ENCODE results near the gene ZNF106.

ZNF106 gene

GRCh38 chr15:42421376-42421775 lies 69.6 kb downstream of the ZNF106 start:
- DNase-seq (ENCODE audit: insufficient read length, low spot score) (no peak), FAIRE-seq (no peak)
- TF ChIP-seq SPI1 (IDR thresholded peaks at IDR 0.05; ENCODE audit: low read depth, low read length) (no peak), POLR2A (IDR thresholded peaks at IDR 0.05; ENCODE audit: low read depth, low read length) (no peak), POLR2AphosphoS5 (IDR thresholded peaks at IDR 0.05; ENCODE audit: low read depth, low read length) (no peak), TAF1 (IDR thresholded peaks at IDR 0.05; ENCODE audit: low read depth, low read length) (no peak), POU2F2 (IDR thresholded peaks at IDR 0.05; ENCODE audit: low read depth, low read length) (no peak)

GRCh38 chr15:42419369-42419768 lies 71.6 kb downstream of the ZNF106 start:
- TF ChIP-seq SPI1 (IDR thresholded peaks at IDR 0.05; ENCODE audit: low read depth, low read length) = no peak
- no peak for TF ChIP-seq POLR2A (IDR thresholded peaks at IDR 0.05; ENCODE audit: low read depth, low read length)
- TF ChIP-seq PAX5 (IDR thresholded peaks at IDR 0.05; ENCODE audit: insufficient read depth, low read length, severe bottlenecking) = no peak
- no peak for TF ChIP-seq POLR2AphosphoS5 (IDR thresholded peaks at IDR 0.05; ENCODE audit: low read depth, low read length)
- no peak for TF ChIP-seq TAF1 (IDR thresholded peaks at IDR 0.05; ENCODE audit: low read depth, low read length)
- no peak for TF ChIP-seq POU2F2 (IDR thresholded peaks at IDR 0.05; ENCODE audit: low read depth, low read length)
- FAIRE-seq (no peak), DNase-seq (ENCODE audit: insufficient read length, low spot score) (no peak)

- FAIRE-seq (no peak), DNase-seq (ENCODE audit: insufficient read length, low spot score) (no peak)
- no peak for TF ChIP-seq PAX5 (IDR thresholded peaks at IDR 0.05; ENCODE audit: insufficient read depth, low read length, severe bottlenecking)
- TF ChIP-seq POLR2AphosphoS5 (IDR thresholded peaks at IDR 0.05; ENCODE audit: low read depth, low read length) = no peak
- no peak for TF ChIP-seq SPI1 (IDR thresholded peaks at IDR 0.05; ENCODE audit: low read depth, low read length)
- TF ChIP-seq TAF1 (IDR thresholded peaks at IDR 0.05; ENCODE audit: low read depth, low read length) = no peak
- TF ChIP-seq POLR2A (IDR thresholded peaks at IDR 0.05; ENCODE audit: low read depth, low read length) = no peak
- no peak for TF ChIP-seq POU2F2 (IDR thresholded peaks at IDR 0.05; ENCODE audit: low read depth, low read length)
Measured at GRCh38 chr15:42413920-42414319, 77.0 kb downstream of the ZNF106 start.

GRCh38 chr15:42411884-42412283 lies 79.1 kb downstream of the ZNF106 start:
- no peak for TF ChIP-seq POLR2A (IDR thresholded peaks at IDR 0.05; ENCODE audit: low read depth, low read length)
- no peak for TF ChIP-seq POLR2AphosphoS5 (IDR thresholded peaks at IDR 0.05; ENCODE audit: low read depth, low read length)
- no peak for TF ChIP-seq PAX5 (IDR thresholded peaks at IDR 0.05; ENCODE audit: insufficient read depth, low read length, severe bottlenecking)
- no peak for FAIRE-seq
- DNase-seq (ENCODE audit: insufficient read length, low spot score) = no peak

- FAIRE-seq = no peak
- no peak for DNase-seq (ENCODE audit: insufficient read length, low spot score)
- TF ChIP-seq TAF1 (IDR thresholded peaks at IDR 0.05; ENCODE audit: low read depth, low read length) (no peak), SPI1 (IDR thresholded peaks at IDR 0.05; ENCODE audit: low read depth, low read length) (no peak), PAX5 (IDR thresholded peaks at IDR 0.05; ENCODE audit: insufficient read depth, low read length, severe bottlenecking) (no peak), POLR2A (IDR thresholded peaks at IDR 0.05; ENCODE audit: low read depth, low read length) (no peak), POLR2AphosphoS5 (IDR thresholded peaks at IDR 0.05; ENCODE audit: low read depth, low read length) (no peak), POU2F2 (IDR thresholded peaks at IDR 0.05; ENCODE audit: low read depth, low read length) (no peak)
Measured at GRCh38 chr15:42409011-42409410, 81.9 kb downstream of the ZNF106 start.

- TF ChIP-seq POLR2A (IDR thresholded peaks at IDR 0.05; ENCODE audit: low read depth, low read length) (no peak), PAX5 (IDR thresholded peaks at IDR 0.05; ENCODE audit: insufficient read depth, low read length, severe bottlenecking) (no peak), POU2F2 (IDR thresholded peaks at IDR 0.05; ENCODE audit: low read depth, low read length) (no peak), SPI1 (IDR thresholded peaks at IDR 0.05; ENCODE audit: low read depth, low read length) (no peak), TAF1 (IDR thresholded peaks at IDR 0.05; ENCODE audit: low read depth, low read length) (no peak)
- no peak for DNase-seq (ENCODE audit: insufficient read length, low spot score)
- no peak for FAIRE-seq
Measured at GRCh38 chr15:42408178-42408577, 82.8 kb downstream of the ZNF106 start.

- TF ChIP-seq POU2F2 (IDR thresholded peaks at IDR 0.05; ENCODE audit: low read depth, low read length) (no peak), POLR2A (IDR thresholded peaks at IDR 0.05; ENCODE audit: low read depth, low read length) (no peak), TAF1 (IDR thresholded peaks at IDR 0.05; ENCODE audit: low read depth, low read length) (no peak), PAX5 (IDR thresholded peaks at IDR 0.05; ENCODE audit: insufficient read depth, low read length, severe bottlenecking) (no peak), SPI1 (IDR thresholded peaks at IDR 0.05; ENCODE audit: low read depth, low read length) (no peak), POLR2AphosphoS5 (IDR thresholded peaks at IDR 0.05; ENCODE audit: low read depth, low read length) (no peak)
- DNase-seq (ENCODE audit: insufficient read length, low spot score) (no peak), FAIRE-seq (no peak)
Measured at GRCh38 chr15:42405863-42406482, 85.0 kb downstream of the ZNF106 start.

- TF ChIP-seq PAX5 (IDR thresholded peaks at IDR 0.05; ENCODE audit: insufficient read depth, low read length, severe bottlenecking) = no peak
- no peak for TF ChIP-seq SPI1 (IDR thresholded peaks at IDR 0.05; ENCODE audit: low read depth, low read length)
- no peak for TF ChIP-seq TAF1 (IDR thresholded peaks at IDR 0.05; ENCODE audit: low read depth, low read length)
- no peak for TF ChIP-seq POU2F2 (IDR thresholded peaks at IDR 0.05; ENCODE audit: low read depth, low read length)
- no peak for TF ChIP-seq POLR2A (IDR thresholded peaks at IDR 0.05; ENCODE audit: low read depth, low read length)
- TF ChIP-seq POLR2AphosphoS5 (IDR thresholded peaks at IDR 0.05; ENCODE audit: low read depth, low read length) = no peak
- FAIRE-seq (no peak), DNase-seq (ENCODE audit: insufficient read length, low spot score) (no peak)
Measured at GRCh38 chr15:42404461-42405235, 86.3 kb downstream of the ZNF106 start.

- TF ChIP-seq POLR2A (IDR thresholded peaks at IDR 0.05; ENCODE audit: low read depth, low read length) (no peak), PAX5 (IDR thresholded peaks at IDR 0.05; ENCODE audit: insufficient read depth, low read length, severe bottlenecking) (no peak), TAF1 (IDR thresholded peaks at IDR 0.05; ENCODE audit: low read depth, low read length) (no peak), SPI1 (IDR thresholded peaks at IDR 0.05; ENCODE audit: low read depth, low read length) (no peak), POLR2AphosphoS5 (IDR thresholded peaks at IDR 0.05; ENCODE audit: low read depth, low read length) (no peak), POU2F2 (IDR thresholded peaks at IDR 0.05; ENCODE audit: low read depth, low read length) (no peak)
- FAIRE-seq (no peak), DNase-seq (ENCODE audit: insufficient read length, low spot score) (no peak)
Measured at GRCh38 chr15:42403389-42403788, 87.6 kb downstream of the ZNF106 start.

All from GM12891 (cell line).